HL-60 (cell line): ENCODE results near the gene RABGAP1L.

ENCODE experiments used
- GABPA ChIP-seq: IDR thresholded peaks from 2 replicates; pipeline ENCODE4 v1.6.1; 2012; ENCODE audit warnings: low read depth
- POLR2AphosphoS5 ChIP-seq: IDR thresholded peaks from 2 replicates; pipeline ENCODE4 v1.6.1; 2012; ENCODE audit warnings: low read depth
- REST ChIP-seq: IDR thresholded peaks from 2 replicates; pipeline ENCODE4 v1.6.1; 2012; ENCODE audit warnings: low read depth; ENCODE audit not compliant: insufficient replicate concordance
- SPI1 ChIP-seq: IDR thresholded peaks from 2 replicates; pipeline ENCODE4 v1.6.1; 2012; ENCODE audit warnings: low read depth, mild to moderate bottlenecking, borderline replicate concordance
- TF ChIP-seq, protein P1 (sequence below): IDR thresholded peaks from one replicate; pipeline ENCODE4 v1.5.1; 2011; ENCODE audit warnings: low read length, control low read depth, inconsistent platforms; ENCODE audit not compliant: insufficient read depth

DNA sequence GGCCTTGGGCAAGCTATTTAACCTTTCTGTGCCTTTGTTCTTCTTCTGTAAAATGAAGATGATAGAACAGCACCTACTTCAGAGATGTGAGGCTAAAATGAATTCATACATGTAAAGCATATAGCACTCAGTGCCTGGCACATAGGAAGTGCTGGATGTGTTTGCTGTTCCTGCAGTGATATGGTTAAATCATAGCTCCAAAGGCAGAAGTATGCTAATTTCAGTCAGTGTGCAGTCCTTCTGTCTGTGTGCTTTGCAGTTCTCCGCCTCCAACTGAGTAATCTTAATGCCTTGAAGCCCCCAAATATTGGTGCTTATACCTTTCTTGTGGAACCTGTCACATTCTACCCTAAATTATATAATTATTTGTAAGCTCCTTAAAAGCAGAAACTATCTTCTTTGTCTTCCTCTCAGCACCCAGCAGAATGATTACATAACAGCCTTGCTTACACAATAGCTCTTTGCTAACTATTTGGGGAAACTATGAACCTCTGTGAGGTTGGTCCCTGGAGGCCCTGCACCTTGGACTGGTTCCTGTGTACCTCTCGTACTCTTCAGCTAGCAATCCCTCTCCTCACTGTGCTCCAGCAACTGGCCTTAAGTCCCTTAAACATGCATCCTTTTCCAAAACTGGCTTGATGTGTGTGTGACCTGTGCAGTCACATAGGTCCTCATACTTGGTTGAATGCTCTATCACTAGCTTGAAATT lies 783.4 kb downstream of the RABGAP1L start:
- TF ChIP-seq, protein P1, sequence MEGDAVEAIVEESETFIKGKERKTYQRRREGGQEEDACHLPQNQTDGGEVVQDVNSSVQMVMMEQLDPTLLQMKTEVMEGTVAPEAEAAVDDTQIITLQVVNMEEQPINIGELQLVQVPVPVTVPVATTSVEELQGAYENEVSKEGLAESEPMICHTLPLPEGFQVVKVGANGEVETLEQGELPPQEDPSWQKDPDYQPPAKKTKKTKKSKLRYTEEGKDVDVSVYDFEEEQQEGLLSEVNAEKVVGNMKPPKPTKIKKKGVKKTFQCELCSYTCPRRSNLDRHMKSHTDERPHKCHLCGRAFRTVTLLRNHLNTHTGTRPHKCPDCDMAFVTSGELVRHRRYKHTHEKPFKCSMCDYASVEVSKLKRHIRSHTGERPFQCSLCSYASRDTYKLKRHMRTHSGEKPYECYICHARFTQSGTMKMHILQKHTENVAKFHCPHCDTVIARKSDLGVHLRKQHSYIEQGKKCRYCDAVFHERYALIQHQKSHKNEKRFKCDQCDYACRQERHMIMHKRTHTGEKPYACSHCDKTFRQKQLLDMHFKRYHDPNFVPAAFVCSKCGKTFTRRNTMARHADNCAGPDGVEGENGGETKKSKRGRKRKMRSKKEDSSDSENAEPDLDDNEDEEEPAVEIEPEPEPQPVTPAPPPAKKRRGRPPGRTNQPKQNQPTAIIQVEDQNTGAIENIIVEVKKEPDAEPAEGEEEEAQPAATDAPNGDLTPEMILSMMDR: no peak
- TF ChIP-seq POLR2AphosphoS5: no peak
- no peak for TF ChIP-seq REST
- TF ChIP-seq SPI1: peak; percentile 64; the same call in 1 of the 2 replicates
- TF ChIP-seq GABPA: no peak
